H1 (cell line): ENCODE results near the gene RAPGEF1. TPM values are rescaled to one million over a fixed set of nuclear protein-coding genes. Genes with fewer than 3 reads are reported as not detected.

ENCODE experiments used
- BCL11A ChIP-seq, 2 experiments: IDR thresholded peaks; one replicate each; pipeline ENCODE4 v1.6.1; 2011; ENCODE audit warnings: low read depth in 2 of 2, low read length in 2 of 2, mild to moderate bottlenecking in 2 of 2
- CBX5 ChIP-seq: fragments of 300-800, 300-1000 bp; sonication (generic); IDR thresholded peaks from 2 replicates; pipeline ENCODE4 v1.7.1; 2016; ENCODE audit warnings: antibody characterized with exemption, low read length, low read depth
- MAFK ChIP-seq: IDR thresholded peaks from 2 replicates; pipeline ENCODE4 v1.6.1; 2012; ENCODE audit warnings: low read depth, mild to moderate bottlenecking, improper control_type of control experiment, low read length
- POLR2A ChIP-seq, 2 experiments: IDR thresholded peaks; 1 replicate in 1 of 2; 2 replicates in 1 of 2; pipeline ENCODE4 v1.6.1; 2011; ENCODE audit warnings: low read depth in 2 of 2, low read length in 2 of 2, mild to moderate bottlenecking in 2 of 2; ENCODE audit errors: control extremely low read depth in 1 of 2
- RAD21 ChIP-seq, 2 experiments: IDR thresholded peaks in 1 of 2; conservative IDR thresholded peaks in 1 of 2; 2 replicates each; pipeline ENCODE4 v1.6.1; 2011; ENCODE audit warnings: low read depth in 2 of 2, low read length in 2 of 2, improper control_type of control experiment in 1 of 2, inconsistent platforms in 1 of 2, mild to moderate bottlenecking in 1 of 2, moderate library complexity in 1 of 2
- SIN3A ChIP-seq, 2 experiments: IDR thresholded peaks in 1 of 2; conservative IDR thresholded peaks in 1 of 2; 2 replicates each; pipeline ENCODE4 v1.6.1; 2011 to 2012; ENCODE audit warnings: low read length in 2 of 2, improper control_type of control experiment in 1 of 2, low read depth in 1 of 2, mild to moderate bottlenecking in 1 of 2
- SP1 ChIP-seq: IDR thresholded peaks from 2 replicates; pipeline ENCODE4 v1.6.1; 2011; ENCODE audit warnings: low read depth, low read length
- SP4 ChIP-seq: IDR thresholded peaks from 2 replicates; pipeline ENCODE4 v1.6.1; 2012; ENCODE audit warnings: low read length, inconsistent platforms
- TAF7 ChIP-seq: optimal IDR thresholded peaks from 2 replicates; pipeline ENCODE3; 2011; ENCODE audit warnings: low read depth, mild to moderate bottlenecking, inconsistent platforms, low read length, moderate library complexity, borderline replicate concordance
- TCF12 ChIP-seq: IDR thresholded peaks from 2 replicates; pipeline ENCODE4 v1.6.1; 2011; ENCODE audit warnings: low read depth, mild to moderate bottlenecking, low read length
- YY1 ChIP-seq: IDR thresholded peaks from 2 replicates; pipeline ENCODE4 v1.6.1; 2011; ENCODE audit warnings: low read depth, mild to moderate bottlenecking, low read length
- polyA plus RNA-seq, 7 experiments: library from polyadenylated mRNA; depleted of rRNA in 3 of 7; stranded (reverse) in 5 of 7; unstranded in 2 of 7; fragments of >200 nt in 5 of 7; fragments of 200-250 nt in 2 of 7; gene quantifications; 1 replicate in 5 of 7; 2 replicates in 1 of 7; 4 replicates in 1 of 7; pipeline versions ENCODE4 v1.2.1 to v1.2.3, GENCODE V29; 2011 to 2013; ENCODE audit warnings: missing spikeins in 2 of 7, mixed read lengths in 2 of 7
- total RNA-seq: library from RNA; stranded (reverse); fragmentation: NEBNext Ultra II Directional; extraction: Animal tissue kit (Norgen Biotek cat#: 25700); gene quantifications from 2 replicates; pipeline ENCODE4 v1.2.1, GENCODE V29; 2021

Gene RAPGEF1
- total and polyA plus RNA-seq, 2 of the 8 experiments (the other 6 are each of a cell fraction or from before 2014, with no cell fraction given) = 29.7 to 78.9 TPM

DNA sequence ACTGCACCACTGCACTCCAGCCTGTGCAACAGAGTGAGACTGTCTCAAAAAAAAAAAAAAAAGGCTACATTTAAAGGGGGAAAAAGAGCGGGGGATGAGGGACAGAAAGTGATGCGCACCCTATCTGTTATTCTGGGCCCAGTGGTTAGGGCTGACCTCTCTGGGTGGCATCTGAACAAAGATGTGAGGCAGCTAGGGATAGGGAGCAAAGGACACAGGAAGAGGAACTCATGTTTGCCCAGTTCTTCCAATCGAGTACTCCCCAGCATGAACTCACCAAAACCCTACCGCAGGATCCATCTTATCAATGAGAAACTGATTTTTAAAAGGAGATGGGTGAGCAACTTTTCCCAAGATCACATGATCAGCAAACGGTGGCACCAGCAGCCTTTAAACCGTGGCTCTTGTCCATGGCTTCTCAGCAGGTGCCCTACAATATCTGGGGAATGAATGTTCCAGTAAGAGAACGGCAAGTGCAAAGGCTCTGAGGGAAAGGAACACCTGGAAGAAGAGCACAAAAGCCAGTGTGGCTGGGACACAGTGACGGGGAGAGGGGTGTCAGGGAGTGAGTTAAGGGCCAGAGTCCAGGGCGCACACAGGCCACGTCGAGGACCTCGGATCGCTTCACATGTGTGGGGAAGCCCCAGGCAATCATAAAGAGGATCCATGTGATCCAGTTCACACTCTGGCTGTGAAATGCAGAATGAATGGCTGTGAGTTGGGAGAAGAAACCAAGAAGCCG lies 22.0 kb downstream of the RAPGEF1 start (continued):
- TF ChIP-seq TCF12 (no peak), BCL11A (IDR thresholded peaks at IDR 0.05; ENCODE audit: low read depth in 2 of 2, low read length in 2 of 2) (no peak), CBX5 (no peak), TAF7 (no peak), RAD21 (IDR thresholded peaks at IDR 0.05 in 1 of 2, conservative IDR thresholded peaks at IDR 0.05 in 1 of 2; ENCODE audit: low read depth in 2 of 2, low read length in 2 of 2) (no peak), POLR2A (IDR thresholded peaks at IDR 0.05; ENCODE audit: control extremely low read depth in 1 of 2, low read depth in 2 of 2, low read length in 2 of 2) (no peak), SIN3A (conservative IDR thresholded peaks at IDR 0.05 in 1 of 2, IDR thresholded peaks at IDR 0.05 in 1 of 2; ENCODE audit: low read depth in 1 of 2, low read length in 2 of 2) (no peak), YY1 (no peak), SP4 (no peak), MAFK (no peak), SP1 (no peak)
- TF ChIP-seq, all 59 proteins: peak for 0
